ENCODE data around the gene THAP11. TPM values are rescaled to one million over a fixed set of nuclear protein-coding genes. Genes with fewer than 3 reads are reported as not detected.

Gene THAP11
- total and polyA plus RNA-seq, 2 experiments from 2014 or later, result 37.3 to 115 TPM

GRCh38 chr16:67805718-67806427, 36.2 kb upstream of the THAP11 start (continued):
- no peak for TF ChIP-seq REST (IDR thresholded peaks at IDR 0.05; ENCODE audit: unreplicated experiment)
- TF ChIP-seq CREB1 (CRISPR knock-in tag; IDR thresholded peaks at IDR 0.05; ENCODE audit: low read depth), result no peak
- TF ChIP-seq EZH2 (IDR thresholded peaks at IDR 0.05; ENCODE audit: low read depth, unreplicated experiment), result no peak
- no peak for TF ChIP-seq EZH2phosphoT487 (IDR thresholded peaks at IDR 0.05; ENCODE audit: unreplicated experiment)
- TF ChIP-seq ZNF114 (CRISPR knock-in tag; IDR thresholded peaks at IDR 0.05), result no peak
- no peak for TF ChIP-seq STAT1 (IDR thresholded peaks at IDR 0.05; ENCODE audit: unreplicated experiment)

GRCh38 chr16:67806428-67807147, 35.5 kb upstream of the THAP11 start, which contains the start of the genes RANBP10 and TSNAXIP1:
TSS of gene RANBP10 (minus strand) at chr16:67806560. CDS start at chr16:67806536, 24 bp downstream.
TSS of gene TSNAXIP1 (plus strand) at chr16:67806889. CDS start at chr16:67807150, 261 bp downstream.
- DNase-seq (ENCODE audit: low spot score), result peak; percentile 100
- H3K9me2 ChIP-seq (ENCODE audit: insufficient read depth), result no peaks in the 10 kb centered on the region
- peak; percentile 95 for ATAC-seq
- peaks cover 6% of the 10 kb centered on the region; the same call in 1 of the 2 replicates for H4K20me1 ChIP-seq (replicated peaks; ENCODE audit: insufficient read depth)
- H3K4me1 ChIP-seq (ENCODE audit: insufficient read depth), result peaks cover 8% of the 10 kb centered on the region
- H2AFZ ChIP-seq, result peak within 1 kb of the TSS; percentile 87
- H3K4me3 Mint-ChIP-seq, result peak within 1 kb of the TSS; percentile 93
- peak within 1 kb of the TSS; percentile 92 for H3K27ac Mint-ChIP-seq
- peaks cover 7% of the 10 kb centered on the region; the same call in 1 of the 2 replicates for H3K36me3 ChIP-seq (ENCODE audit: insufficient read depth)
- peak within 1 kb of the TSS; percentile 86 for H3K4me3 ChIP-seq
- H3K79me2 ChIP-seq (replicated peaks; ENCODE audit: insufficient read depth), result peaks cover 38% of the 10 kb centered on the region
- H3K27ac ChIP-seq (ENCODE audit: low read depth), result peak within 1 kb of the TSS; percentile 58; the same call in 1 of the 2 replicates
- H3K4me2 ChIP-seq, result peak within 1 kb of the TSS; percentile 85
- H3K9me3 Mint-ChIP-seq, result no peaks in the 10 kb centered on the region; the same call in 2 of the 3 replicates
- no peaks in the 10 kb centered on the region for H3K27me3 Mint-ChIP-seq (ENCODE audit: insufficient read depth, low read depth, poor library complexity)
- peaks cover 6% of the 10 kb centered on the region; the same call in 1 of the 2 replicates for H3F3A ChIP-seq (replicated peaks; ENCODE audit: low read depth)
- H3K27me3 ChIP-seq (ENCODE audit: insufficient read depth), result no peaks in the 10 kb centered on the region
- peaks cover 9% of the 10 kb centered on the region for H3K4me1 Mint-ChIP-seq
- peaks cover 27% of the 10 kb centered on the region for H3K36me3 Mint-ChIP-seq (ENCODE audit: low read depth)
- TF ChIP-seq EZH2phosphoT487 (IDR thresholded peaks at IDR 0.05; ENCODE audit: unreplicated experiment) (no peak), JUNB (IDR thresholded peaks at IDR 0.05; ENCODE audit: unreplicated experiment) (no peak), ZNF114 (CRISPR knock-in tag; IDR thresholded peaks at IDR 0.05) (no peak), NANOG (IDR thresholded peaks at IDR 0.05; ENCODE audit: borderline replicate concordance) (no peak), ZNF462 (CRISPR knock-in tag; IDR thresholded peaks at IDR 0.05) (no peak), CTCF (conservative IDR thresholded peaks at IDR 0.05; ENCODE audit: low read depth in 2 of 2) (no peak)
